ENCODE data around the gene SOCS2. TPM values are rescaled to one million over a fixed set of nuclear protein-coding genes. Genes with fewer than 3 reads are reported as not detected.

Gene SOCS2
- total RNA-seq, 1 experiment from 2014 or later: 110 TPM

Other genes with a start within 250 kb of the SOCS2 start
- 48.4 and 48.5 TPM in 2 replicates for gene NUDT4, start 194.8 kb upstream of the SOCS2 start, total RNA-seq (2014; rRNA removed; shearing (Covaris generic))
- gene UBE2N, start 130.7 kb upstream of the SOCS2 start, total RNA-seq (2014; rRNA removed; shearing (Covaris generic)): 111 and 145 TPM in 2 replicates
- 101 and 132 TPM in 2 replicates for gene MRPL42, start 105.2 kb upstream of the SOCS2 start, total RNA-seq (2014; rRNA removed; shearing (Covaris generic))
- 17.2 and 48.6 TPM in 2 replicates for gene CRADD, start 104.7 kb downstream of the SOCS2 start, total RNA-seq (2014; rRNA removed; shearing (Covaris generic))

Measured in M059J (cell line).